Lower leg skin (tissue), 3 donors: ENCODE data around the gene HVCN1.

Experiments used
- POLR2A ChIP-seq, 2 donors: fragments of 450-650 bp; IDR thresholded peaks; one replicate each; pipeline ENCODE4 v1.6.1; 2016 to 2017; ENCODE audit warnings: antibody characterized with exemption in 2 of 2, mild to moderate bottlenecking in 1 of 2, moderate library complexity in 1 of 2
- TF ChIP-seq, protein P1 (sequence below), 3 donors: fragments of 450-650 bp; IDR thresholded peaks; one replicate each; pipeline ENCODE4 v1.5.1; 2016; ENCODE audit warnings: antibody characterized with exemption in 3 of 3, mild to moderate bottlenecking in 3 of 3, moderate library complexity in 2 of 3

DNA sequence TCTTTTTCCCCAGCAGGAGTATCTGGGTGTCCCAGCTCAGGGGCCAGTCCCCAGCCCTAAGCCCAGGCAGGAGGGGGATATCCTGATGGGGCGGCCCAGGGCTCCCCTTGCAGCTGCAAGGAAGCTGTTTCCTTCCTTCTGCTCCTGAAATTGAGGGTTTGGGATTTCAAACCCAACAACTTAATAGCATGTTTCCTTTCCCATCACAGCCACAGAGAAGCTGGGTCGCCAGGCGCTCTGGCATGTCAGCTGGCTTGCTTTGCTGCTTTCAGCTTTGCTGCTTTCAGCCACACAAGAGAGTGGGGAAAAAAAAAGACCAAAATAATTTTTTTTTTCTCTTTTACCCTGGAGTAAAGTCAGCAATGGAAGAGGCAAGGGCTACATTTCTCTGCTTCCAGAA, 30.0 kb downstream of the HVCN1 start:
- TF ChIP-seq, protein P1, sequence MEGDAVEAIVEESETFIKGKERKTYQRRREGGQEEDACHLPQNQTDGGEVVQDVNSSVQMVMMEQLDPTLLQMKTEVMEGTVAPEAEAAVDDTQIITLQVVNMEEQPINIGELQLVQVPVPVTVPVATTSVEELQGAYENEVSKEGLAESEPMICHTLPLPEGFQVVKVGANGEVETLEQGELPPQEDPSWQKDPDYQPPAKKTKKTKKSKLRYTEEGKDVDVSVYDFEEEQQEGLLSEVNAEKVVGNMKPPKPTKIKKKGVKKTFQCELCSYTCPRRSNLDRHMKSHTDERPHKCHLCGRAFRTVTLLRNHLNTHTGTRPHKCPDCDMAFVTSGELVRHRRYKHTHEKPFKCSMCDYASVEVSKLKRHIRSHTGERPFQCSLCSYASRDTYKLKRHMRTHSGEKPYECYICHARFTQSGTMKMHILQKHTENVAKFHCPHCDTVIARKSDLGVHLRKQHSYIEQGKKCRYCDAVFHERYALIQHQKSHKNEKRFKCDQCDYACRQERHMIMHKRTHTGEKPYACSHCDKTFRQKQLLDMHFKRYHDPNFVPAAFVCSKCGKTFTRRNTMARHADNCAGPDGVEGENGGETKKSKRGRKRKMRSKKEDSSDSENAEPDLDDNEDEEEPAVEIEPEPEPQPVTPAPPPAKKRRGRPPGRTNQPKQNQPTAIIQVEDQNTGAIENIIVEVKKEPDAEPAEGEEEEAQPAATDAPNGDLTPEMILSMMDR (IDR thresholded peaks at IDR 0.05) = no peak
- no peak for TF ChIP-seq POLR2A (IDR thresholded peaks at IDR 0.05)
